GM12878 (cell line): ENCODE measurements around the gene PITPNM3. TPM values are rescaled to one million over a fixed set of nuclear protein-coding genes. Genes with fewer than 3 reads are reported as not detected.

Experiments used
- ATAC-seq: fragments of 200-7000 bp; cut with Tn5 transposase; 3 replicates; pipeline ENCODE4 v1.9.1; 2020; ENCODE audit warnings: mild to moderate bottlenecking, moderate library complexity
- BruUV-seq: library from RNA; stranded (reverse); fragments of 400-500 nt; replicated peaks from 2 replicates; lab custom pipeline; 2021; lab: Mats Ljungman, UMichigan
- CTCF ChIA-PET: fragments of 300-600 bp; sonication (Branson Sonifier 250); formaldehyde crosslinking; extraction: SDS; loops from one replicate; lab custom pipeline; 2021; ENCODE audit warnings: inconsistent platforms; lab: Yijun Ruan, JAX
- POLR2A ChIA-PET: fragments of 350-600 bp; formaldehyde crosslinking; extraction: SDS; loops from one replicate; lab custom pipeline; 2021; ENCODE audit warnings: inconsistent platforms; lab: Charles Lee
- RAD21 ChIA-PET: fragments of 300-600 bp; sonication (Branson Sonifier 250); formaldehyde crosslinking; loops from one replicate; lab custom pipeline; 2023; ENCODE audit warnings: antibody characterized with exemption; ENCODE audit not compliant: unreplicated experiment; lab: Charles Lee
- SMC1A ChIA-PET: fragments of 300-600 bp; sonication (Branson Sonifier 250); formaldehyde crosslinking; loops from one replicate; lab custom pipeline; 2023; ENCODE audit not compliant: unreplicated experiment, uncharacterized antibody; lab: Charles Lee
- DNase-seq: peaks from one replicate; pipeline ENCODE4 v3.0.0-alpha.2; 2011; ENCODE audit warnings: low read depth, low spot score
- FAIRE-seq: peaks from 3 replicates; lab custom pipeline; 2011; peaks lifted over from hg19 to GRCh38; lab: Jason Lieb, UNC
- H2AFZ ChIP-seq: 2 replicates; pipeline ENCODE4 v1.6.0; 2011; ENCODE audit warnings: low read depth, low read length, control low read depth; ENCODE audit not compliant: control insufficient read depth
- H3K27ac ChIP-seq: 2 replicates; pipeline ENCODE4 v1.5.1; 2011; ENCODE audit warnings: control low read depth; ENCODE audit not compliant: control insufficient read depth, insufficient read depth
- H3K27me3 ChIP-seq, 2 experiments: replicated peaks in 1 of 2; 2 replicates each; pipeline versions ENCODE4 v1.6.0 to v1.6.1; 2011; ENCODE audit warnings: low read length in 1 of 2; ENCODE audit not compliant: control insufficient read depth in 2 of 2, insufficient read depth in 2 of 2
- H3K36me3 ChIP-seq, 2 experiments: 2 replicates each; pipeline ENCODE4 v1.5.1; 2011; ENCODE audit warnings: low read length in 1 of 2; ENCODE audit not compliant: control insufficient read depth in 2 of 2, insufficient read depth in 2 of 2
- H3K4me1 ChIP-seq: 2 replicates; pipeline ENCODE4 v1.6.1; 2011; ENCODE audit warnings: mild to moderate bottlenecking, low read length, moderate library complexity, mixed read lengths; ENCODE audit not compliant: control insufficient read depth, insufficient read depth
- H3K4me2 ChIP-seq: 2 replicates; pipeline ENCODE4 v1.6.0; 2011; ENCODE audit warnings: control low read depth; ENCODE audit not compliant: control insufficient read depth, insufficient read depth
- H3K4me3 ChIP-seq: fragments of 200-600 bp; sonication (generic); 2 replicates; pipeline ENCODE4 v1.5.1; 2016
- H3K79me2 ChIP-seq: 2 replicates; pipeline ENCODE4 v1.6.0; 2011; ENCODE audit warnings: low read length; ENCODE audit not compliant: control insufficient read depth, insufficient read depth
- H3K9ac ChIP-seq: 2 replicates; pipeline ENCODE4 v1.8.0; 2011; ENCODE audit warnings: low read length, control low read depth, mixed read lengths; ENCODE audit not compliant: control insufficient read depth, insufficient read depth
- H3K9me3 ChIP-seq: replicated peaks from 3 replicates; pipeline ENCODE4 v1.5.1; 2011; ENCODE audit warnings: mild to moderate bottlenecking, low read length; ENCODE audit not compliant: control insufficient read depth, insufficient read depth
- H4K20me1 ChIP-seq: 2 replicates; pipeline ENCODE4 v1.6.0; 2011; ENCODE audit not compliant: control insufficient read depth, insufficient read depth
- ATF7 ChIP-seq: fragments of 450-650 bp; IDR thresholded peaks from 2 replicates; pipeline ENCODE4 v1.6.1; 2016; ENCODE audit warnings: low read depth, mild to moderate bottlenecking
- GABPA ChIP-seq: IDR thresholded peaks from 2 replicates; pipeline ENCODE4 v1.6.1; 2014; ENCODE audit warnings: antibody characterized with exemption, low read depth, mild to moderate bottlenecking, inconsistent platforms
- MTA3 ChIP-seq: IDR thresholded peaks from 2 replicates; pipeline ENCODE4 v1.6.1; 2012; ENCODE audit warnings: low read length, inconsistent platforms, borderline replicate concordance
- NR2C1 ChIP-seq: fragments of 450-650 bp; IDR thresholded peaks from 2 replicates; pipeline ENCODE4 v1.6.1; 2017; ENCODE audit warnings: antibody characterized with exemption, mild to moderate bottlenecking, moderate library complexity
- NR2C2 ChIP-seq: IDR thresholded peaks from 2 replicates; pipeline ENCODE4 v1.6.1; 2011; ENCODE audit warnings: borderline replicate concordance, low read depth; ENCODE audit not compliant: control insufficient read depth, insufficient read length
- NR2F1 ChIP-seq: fragments of 450-650 bp; conservative IDR thresholded peaks from 2 replicates; pipeline ENCODE4 v1.6.1; 2017; ENCODE audit warnings: mild to moderate bottlenecking
- PAX5 ChIP-seq: IDR thresholded peaks from 2 replicates; pipeline ENCODE4 v1.6.1; 2011; ENCODE audit warnings: low read depth, low read length, borderline replicate concordance
- POLR2AphosphoS5 ChIP-seq: IDR thresholded peaks from 2 replicates; pipeline ENCODE4 v1.6.1; 2011; ENCODE audit warnings: mild to moderate bottlenecking, low read length, inconsistent platforms
- SMARCA5 ChIP-seq: fragments of 450-650 bp; IDR thresholded peaks from 2 replicates; pipeline ENCODE4 v1.6.1; 2017; ENCODE audit warnings: mild to moderate bottlenecking
- SMC3 ChIP-seq: IDR thresholded peaks from 2 replicates; pipeline ENCODE4 v1.6.1; 2011; ENCODE audit warnings: low read length, improper control_type of control experiment, borderline replicate concordance
- TCF3 ChIP-seq: IDR thresholded peaks from 2 replicates; pipeline ENCODE4 v1.6.1; 2012; ENCODE audit warnings: low read depth, mild to moderate bottlenecking, low read length, borderline replicate concordance; ENCODE audit not compliant: insufficient read depth
- WGBS: methylation state at CpG from one replicate; pipeline ENCODE4 v1.1.6; 2016; ENCODE audit warnings: low lambda C conversion rate; ENCODE audit not compliant: insufficient replicate concordance, insufficient coverage; ENCODE audit errors: missing lambda C conversion rate; 5-methylcytosine and 5-hydroxymethylcytosine counted together
- in situ Hi-C: fragments of 300-500 bp; cut with MboI; formaldehyde crosslinking; loops from 9 replicates; pipeline ENCODE4 v1.14.3; 2018; ENCODE audit warnings: mixed read lengths
- intact Hi-C: fragments of 100-400 bp; cut with micrococcal nuclease; formaldehyde crosslinking; loops from one replicate; pipeline ENCODE4 v1.14.2; 2022; ENCODE audit not compliant: unreplicated experiment
- polyA plus RNA-seq, 11 experiments: library from polyadenylated mRNA; depleted of rRNA in 4 of 11; unstranded in 6 of 11; stranded (reverse) in 5 of 11; fragments of >200 nt; fragmentation: Nextera tagmentation in 4 of 11; fragmentation: Illumina TruSeq in 1 of 11; extraction: Ambion mirVana in 4 of 11; extraction: Trizol in 1 of 11; gene quantifications; 1 replicate in 1 of 11; 2 replicates in 10 of 11; pipeline versions ENCODE4 v1.2.1 to v1.2.3, GENCODE V29; 2011 to 2016; ENCODE audit warnings: inconsistent platforms in 2 of 11, missing spikeins in 2 of 11, low read depth in 1 of 11
- total RNA-seq, 4 experiments: library from RNA; depleted of rRNA in 3 of 4; stranded (reverse); fragments of >200 nt in 3 of 4; fragmentation: Illumina TruSeq in 1 of 4; extraction: Trizol in 1 of 4; gene quantifications; 2 replicates each; pipeline versions ENCODE4 v1.2.1 to v1.2.3, GENCODE V29; 2013 to 2021
- TF ChIP-seq, protein P1 (sequence below): IDR thresholded peaks from 2 replicates; pipeline ENCODE4 v1.6.1; 2012; ENCODE audit warnings: low read depth, low read length, improper control_type of control experiment
- TF ChIP-seq, protein P2 (sequence below): IDR thresholded peaks from 2 replicates; pipeline ENCODE4 v1.6.1; 2012; ENCODE audit warnings: low read depth, low read length, improper control_type of control experiment

The PITPNM3 gene
- total and polyA plus RNA-seq, 10 of the 15 experiments (the other 5 are each of a cell fraction or from before 2014, with no cell fraction given): 0.02 to 0.49 (median 0.19) TPM; not detected in 1

- RAD21 ChIA-PET: interaction anchor here (2.9 kb wide), 1 partner anchor 177 kb away, joined by 18 read pairs; no protein-coding TSS in a partner anchor
- Histone ChIP-seq H3K4me2 (no peak overlapping the region), H3K27me3 (no peaks in the 10 kb centered on the region), H3K27ac (no peak overlapping the region), H3K79me2 (no peaks in the 10 kb centered on the region), H3K9me3 (no peaks in the 10 kb centered on the region), H3K4me3 (no peak overlapping the region), H3K36me3 (no peaks in the 10 kb centered on the region), H4K20me1 (no peaks in the 10 kb centered on the region), H3K9ac (no peak overlapping the region), H2AFZ (no peak overlapping the region), H3K4me1 (no peaks in the 10 kb centered on the region)
- WGBS: 41% methylated on average over 17 of the region's 17 CpGs
- in situ Hi-C loops (loop anchor here (5.0 kb wide), 1 partner anchor 176 kb away; no protein-coding TSS in a partner anchor), intact Hi-C loops (no loop called here)
- FAIRE-seq: no peak
- CTCF ChIA-PET: interaction anchor here (0.7 to 4.3 kb wide), 6 partner anchors 28 to 879 kb away, joined by 3 to 38 read pairs (median 6); partner anchors contain the start of genes C17orf100 and MED31
- SMC1A ChIA-PET: interaction anchor here (3.8 kb wide), 1 partner anchor 177 kb away, joined by 12 read pairs; no protein-coding TSS in a partner anchor
- no peak for ATAC-seq
- peak; percentile 58 for TF ChIP-seq NR2C2
- TF ChIP-seq NR2C1: peak; percentile 82
- TF ChIP-seq MTA3: no peak
- TF ChIP-seq NR2F1: peak; percentile 84
- no TSS peak for BruUV-seq
- no peak for DNase-seq
- POLR2A ChIA-PET: no interaction called here
Observed at GRCh38 chr17:6470751-6471521, 85.4 kb downstream of the PITPNM3 start.

DNA sequence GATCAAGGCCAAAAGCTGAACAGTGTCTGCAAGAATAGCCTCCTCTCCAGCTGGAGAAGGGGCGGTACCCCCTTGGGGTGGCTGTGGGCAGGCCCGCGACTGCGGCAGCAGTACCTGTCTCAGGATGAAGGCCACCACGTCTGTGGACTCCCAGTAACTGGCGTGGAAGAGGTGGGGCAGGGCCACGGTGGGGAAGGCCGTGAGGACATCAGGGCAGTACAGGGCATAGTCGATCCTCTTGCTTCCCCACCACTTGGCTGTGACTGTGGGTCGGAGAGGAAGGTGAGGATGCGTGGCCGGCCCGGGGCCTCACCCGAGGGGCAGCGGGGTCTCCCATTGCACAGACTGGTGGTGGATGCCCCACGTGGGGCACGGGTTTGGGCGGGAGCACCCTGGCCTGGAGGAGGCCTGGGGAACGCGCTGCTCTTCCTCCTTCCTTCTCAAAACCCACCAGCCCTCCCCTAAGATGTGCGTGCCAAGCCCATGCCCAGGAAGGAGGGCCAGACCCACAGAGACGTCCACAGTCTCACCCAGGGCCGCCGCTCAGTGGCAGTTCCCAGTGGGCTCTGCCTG, 86.1 kb downstream of the PITPNM3 start:
- Histone ChIP-seq H4K20me1 (no peaks in the 10 kb centered on the region), H3K36me3 (no peaks in the 10 kb centered on the region), H3K27me3 (no peaks in the 10 kb centered on the region), H2AFZ (no peak overlapping the region), H3K4me2 (no peak overlapping the region), H3K4me1 (no peaks in the 10 kb centered on the region), H3K27ac (no peak overlapping the region), H3K4me3 (no peak overlapping the region), H3K9ac (no peak overlapping the region), H3K79me2 (no peaks in the 10 kb centered on the region), H3K9me3 (no peaks in the 10 kb centered on the region)
- no TSS peak for BruUV-seq
- SMC1A ChIA-PET: interaction anchor here (3.8 kb wide), 1 partner anchor 178 kb away, joined by 12 read pairs; no protein-coding TSS in a partner anchor
- no peak for FAIRE-seq
- WGBS: 65% methylated on average over 22 of the region's 24 CpGs
- ATAC-seq: no peak
- in situ Hi-C loops (loop anchor here (5.0 kb wide), 1 partner anchor 177 kb away; no protein-coding TSS in a partner anchor), intact Hi-C loops (no loop called here)
- CTCF ChIA-PET: interaction anchor here (0.7 to 4.3 kb wide), 2 partner anchors 28 to 178 kb away, joined by 3 to 38 read pairs; no protein-coding TSS in a partner anchor
- DNase-seq: no peak
- POLR2A ChIA-PET: no interaction called here
- RAD21 ChIA-PET: no interaction called here
- TF ChIP-seq SMARCA5: no peak
- TF ChIP-seq, protein P1, sequence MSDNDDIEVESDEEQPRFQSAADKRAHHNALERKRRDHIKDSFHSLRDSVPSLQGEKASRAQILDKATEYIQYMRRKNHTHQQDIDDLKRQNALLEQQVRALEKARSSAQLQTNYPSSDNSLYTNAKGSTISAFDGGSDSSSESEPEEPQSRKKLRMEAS: no peak
- no peak for TF ChIP-seq POLR2AphosphoS5
- no peak for TF ChIP-seq ATF7
- TF ChIP-seq SMC3: no peak
- TF ChIP-seq TCF3: no peak
- TF ChIP-seq, protein P2, sequence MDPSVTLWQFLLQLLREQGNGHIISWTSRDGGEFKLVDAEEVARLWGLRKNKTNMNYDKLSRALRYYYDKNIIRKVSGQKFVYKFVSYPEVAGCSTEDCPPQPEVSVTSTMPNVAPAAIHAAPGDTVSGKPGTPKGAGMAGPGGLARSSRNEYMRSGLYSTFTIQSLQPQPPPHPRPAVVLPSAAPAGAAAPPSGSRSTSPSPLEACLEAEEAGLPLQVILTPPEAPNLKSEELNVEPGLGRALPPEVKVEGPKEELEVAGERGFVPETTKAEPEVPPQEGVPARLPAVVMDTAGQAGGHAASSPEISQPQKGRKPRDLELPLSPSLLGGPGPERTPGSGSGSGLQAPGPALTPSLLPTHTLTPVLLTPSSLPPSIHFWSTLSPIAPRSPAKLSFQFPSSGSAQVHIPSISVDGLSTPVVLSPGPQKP: no peak
- no peak for TF ChIP-seq GABPA
- no peak for TF ChIP-seq PAX5
